ENCODE measurements around the gene PDIA3.
A peak's percentile ranks its signal among the peaks of the same experiment; 100 is the strongest.
"Not testable (repeated sequence)": the region's sequence is repeated elsewhere in the genome, so short reads cannot be mapped to it uniquely, and the experiment has no call there.

The PDIA3 gene

GRCh38 chr15:43746245-43746902, at the start of gene PDIA3:
Gene PDIA3, plus strand, starts transcription at chr15:43746438. Its CDS starts 102 bp downstream, at chr15:43746540.
- peak; percentile 59 to 74 (median 72) for DNase-seq

DNA sequence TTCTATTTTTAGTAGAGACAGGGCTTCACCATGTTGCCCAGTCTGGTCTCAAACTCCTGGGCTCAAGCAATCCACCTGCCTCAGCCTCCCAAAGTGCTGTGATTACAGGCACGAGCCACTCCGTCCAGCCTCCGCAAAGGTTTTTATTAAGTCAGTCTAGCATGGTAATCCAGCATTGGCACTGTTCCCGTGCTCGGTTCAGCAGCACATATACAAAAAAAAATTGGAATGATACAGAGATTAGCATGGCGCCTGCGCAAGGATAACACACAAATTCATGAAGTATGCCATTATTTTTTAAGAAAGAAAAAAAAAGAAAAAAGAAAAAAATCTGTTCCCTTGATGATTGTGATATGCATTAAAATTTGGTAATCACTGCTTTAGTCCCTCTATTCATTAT, 44.1 kb upstream of the PDIA3 start:
- no peak for DNase-seq

- no peak for DNase-seq
Measured at GRCh38 chr15:43702701-43703424, 43.4 kb upstream of the PDIA3 start.

DNA sequence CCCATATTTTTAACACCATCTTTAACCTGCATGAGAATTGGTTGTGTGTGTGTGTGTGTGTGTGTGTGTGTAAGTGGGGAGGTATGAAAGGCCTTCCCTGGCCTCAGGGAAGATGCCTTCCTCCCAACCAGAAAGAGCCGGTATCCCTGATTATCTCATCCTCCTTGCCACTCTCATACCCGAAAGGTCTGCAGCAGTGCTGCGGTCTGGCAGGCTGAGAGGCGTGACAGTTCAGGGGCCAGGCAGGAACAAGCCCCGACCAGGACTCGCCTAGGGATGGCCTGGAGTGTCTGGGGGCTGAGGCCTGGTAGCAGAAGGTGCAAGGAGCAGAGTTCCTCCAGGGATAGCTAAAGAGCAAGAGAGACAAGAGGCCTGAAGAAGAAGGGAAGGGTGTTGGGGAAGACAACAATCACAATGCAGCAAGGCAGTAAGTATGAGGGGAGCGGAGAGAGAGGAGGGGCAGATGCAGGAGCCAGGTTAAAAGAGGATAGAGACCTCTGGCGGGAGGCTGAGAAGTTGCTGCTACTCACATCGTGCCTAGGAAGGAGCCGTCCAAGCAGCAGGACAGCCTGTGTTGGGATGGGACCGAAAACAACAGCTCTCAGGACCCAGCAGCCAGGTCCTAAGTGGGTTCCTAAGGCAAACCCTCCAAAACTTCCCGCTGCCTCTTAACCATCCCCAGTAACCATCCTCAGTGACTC, 35.7 kb upstream of the PDIA3 start:
- not testable (repeated sequence) for DNase-seq

DNA sequence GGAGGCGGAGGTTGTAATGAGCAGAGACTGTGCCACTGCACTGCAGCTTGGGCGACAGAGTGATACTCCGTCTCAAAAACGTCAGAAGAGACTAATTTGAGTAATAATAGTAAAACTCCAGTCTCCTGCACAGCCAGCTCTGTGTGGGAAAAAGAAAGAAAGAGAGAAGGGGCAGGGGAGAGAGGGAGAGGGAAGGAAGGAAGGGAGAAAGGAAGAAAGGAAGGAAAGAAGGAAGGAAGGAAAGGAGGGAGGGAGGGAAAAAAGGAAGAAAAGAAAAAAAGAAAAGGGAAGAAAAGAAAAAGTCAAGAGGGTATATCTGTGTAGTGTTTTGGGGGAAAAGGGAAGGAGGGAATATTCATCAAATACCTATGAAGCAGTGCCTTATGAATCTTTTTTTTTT, 23.1 kb upstream of the PDIA3 start:
- DNase-seq = no peak

DNA sequence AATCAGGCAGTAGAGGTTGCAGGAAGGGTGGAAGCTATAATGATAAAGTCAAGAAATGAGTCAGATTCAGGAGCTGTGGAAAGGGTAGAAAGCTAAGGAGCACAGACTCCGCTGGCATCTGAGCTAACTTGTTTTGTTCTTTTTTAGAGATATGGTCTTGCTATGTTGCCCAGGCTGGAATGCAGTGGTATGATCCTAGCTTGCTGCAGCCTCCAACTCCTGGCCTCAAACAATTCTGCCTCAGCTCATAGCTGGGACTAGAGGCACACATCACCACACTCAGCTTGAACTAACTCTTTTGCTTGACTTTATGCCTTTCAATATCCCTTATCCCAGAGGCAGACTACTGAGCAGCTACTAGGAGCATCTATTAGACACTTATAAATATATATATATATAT, 19.9 kb upstream of the PDIA3 start:
- DNase-seq = not testable (repeated sequence)

DNA sequence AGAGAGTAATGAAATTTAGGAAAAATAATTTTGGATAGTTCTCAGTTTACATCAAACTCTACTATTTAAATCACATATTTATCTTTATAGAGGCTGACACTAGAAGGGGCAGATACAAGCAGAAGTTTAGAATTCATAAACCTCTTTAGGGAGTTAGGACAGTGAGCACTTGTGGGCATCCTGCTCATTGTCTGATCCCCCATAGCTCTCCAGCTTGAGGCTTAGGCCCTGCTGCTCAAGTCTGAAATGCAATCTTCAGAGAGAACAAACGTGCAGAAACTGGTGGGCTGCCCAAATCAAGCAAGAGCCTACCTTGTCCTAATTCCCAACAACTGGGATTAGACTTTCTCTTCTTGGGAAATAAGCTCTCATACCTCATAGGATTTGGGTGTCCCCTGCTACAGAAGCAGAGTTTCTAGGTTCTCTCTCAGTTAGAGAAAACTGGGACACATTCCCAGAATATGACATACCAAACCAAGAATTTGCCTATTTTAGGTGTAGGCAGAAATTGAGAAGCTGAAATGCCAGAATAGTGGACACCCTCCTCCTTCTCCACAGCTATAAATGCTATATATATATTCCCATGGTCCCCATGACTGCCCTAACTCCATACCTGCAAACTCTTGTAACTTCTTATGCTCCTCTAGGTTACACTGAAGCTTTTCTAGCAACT, 18.0 kb upstream of the PDIA3 start:
- not testable (repeated sequence) for DNase-seq

GRCh38 chr15:43735416-43735815, 10.8 kb upstream of the PDIA3 start:
- DNase-seq = no peak

DNA sequence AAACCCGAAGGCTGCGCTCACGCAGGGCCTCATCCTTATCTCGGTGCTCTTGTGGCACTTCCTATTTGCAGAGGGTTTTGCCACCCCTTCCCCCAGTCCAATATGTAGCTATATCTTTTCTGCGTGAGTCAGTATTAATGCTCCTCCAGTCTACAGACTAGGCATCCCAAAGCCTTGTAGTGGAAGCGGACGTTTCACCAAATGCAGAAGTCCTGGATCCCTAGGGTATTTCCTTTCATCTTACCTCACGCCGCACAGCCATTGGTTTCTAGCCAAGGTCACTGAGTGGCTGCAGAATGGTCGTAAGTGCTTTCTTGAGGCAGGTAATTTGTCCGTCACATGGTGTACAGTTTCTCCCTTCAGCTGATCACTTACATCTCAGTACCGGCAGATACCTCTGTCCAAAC, 668 bp downstream of the PDIA3 start:
- not testable (repeated sequence) for DNase-seq

- no peak for DNase-seq
Measured at GRCh38 chr15:43748376-43748775, 2.1 kb downstream of the PDIA3 start.

GRCh38 chr15:43749690-43750345, 3.6 kb downstream of the PDIA3 start:
- DNase-seq = no peak

DNA sequence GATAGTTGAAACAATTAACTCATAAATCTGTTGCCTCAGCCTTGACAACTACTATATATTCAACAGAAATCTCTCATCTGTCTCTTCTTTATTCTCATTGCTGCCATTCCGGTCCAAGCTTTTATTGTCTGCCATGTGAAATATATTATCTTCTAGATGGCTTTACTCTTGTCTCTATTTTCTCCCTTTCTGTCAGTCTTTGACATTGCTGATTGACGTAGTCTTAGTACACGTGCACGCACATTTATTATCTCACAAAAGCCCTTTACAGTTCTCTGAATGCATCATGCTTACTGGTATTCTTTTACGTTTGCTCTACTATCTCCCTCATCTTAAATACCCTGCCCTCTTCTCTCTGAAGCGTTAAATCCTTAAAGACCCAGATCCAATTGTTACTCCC, 5.6 kb downstream of the PDIA3 start:
- no peak for DNase-seq

DNA sequence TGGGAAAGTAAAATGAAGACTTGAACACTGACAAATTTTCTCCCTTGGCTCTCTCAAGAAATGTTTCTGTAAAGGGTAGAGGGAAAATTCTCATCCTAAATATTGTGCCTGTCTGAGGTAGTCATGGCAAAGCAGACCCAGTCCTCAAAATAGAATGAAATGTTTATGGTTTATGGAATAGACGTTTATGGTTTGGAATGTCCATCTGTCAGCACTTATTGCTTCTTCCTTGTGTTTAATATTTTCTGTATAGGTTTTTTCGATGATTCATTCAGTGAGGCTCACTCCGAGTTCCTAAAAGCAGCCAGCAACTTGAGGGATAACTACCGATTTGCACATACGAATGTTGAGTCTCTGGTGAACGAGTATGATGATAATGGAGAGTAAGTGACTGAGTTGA, 16.6 kb downstream of the PDIA3 start:
- DNase-seq = no peak

GRCh38 chr15:43763819-43764446, 17.7 kb downstream of the PDIA3 start:
- DNase-seq = no peak

GRCh38 chr15:43769584-43770228, 23.5 kb downstream of the PDIA3 start:
- DNase-seq = peak in 1 of 4 experiments; percentile 45

DNA sequence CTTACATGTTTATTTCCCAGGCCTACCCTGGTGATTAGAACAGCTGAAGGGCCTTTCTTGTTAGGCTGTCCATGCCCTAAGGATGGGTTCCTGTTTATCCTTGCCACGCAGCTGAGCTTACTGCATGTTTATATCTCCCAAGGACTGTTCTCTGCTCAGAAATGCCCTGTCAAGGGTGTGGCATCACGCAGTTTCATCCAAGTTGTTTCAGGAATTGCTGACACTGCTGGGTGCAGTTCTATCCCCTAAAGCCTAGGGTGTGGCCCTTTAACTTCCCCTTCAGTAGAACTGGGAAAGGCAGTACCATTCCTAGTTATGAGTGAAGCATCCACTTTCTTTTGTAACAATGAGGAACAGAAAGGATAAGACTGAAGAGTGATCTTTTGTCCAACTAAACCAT, 25.6 kb downstream of the PDIA3 start:
- DNase-seq = no peak

GRCh38 chr15:43772624-43773023, 26.4 kb downstream of the PDIA3 start:
- DNase-seq = no peak

GRCh38 chr15:43774062-43774461, 27.8 kb downstream of the PDIA3 start:
- DNase-seq = no peak

DNA sequence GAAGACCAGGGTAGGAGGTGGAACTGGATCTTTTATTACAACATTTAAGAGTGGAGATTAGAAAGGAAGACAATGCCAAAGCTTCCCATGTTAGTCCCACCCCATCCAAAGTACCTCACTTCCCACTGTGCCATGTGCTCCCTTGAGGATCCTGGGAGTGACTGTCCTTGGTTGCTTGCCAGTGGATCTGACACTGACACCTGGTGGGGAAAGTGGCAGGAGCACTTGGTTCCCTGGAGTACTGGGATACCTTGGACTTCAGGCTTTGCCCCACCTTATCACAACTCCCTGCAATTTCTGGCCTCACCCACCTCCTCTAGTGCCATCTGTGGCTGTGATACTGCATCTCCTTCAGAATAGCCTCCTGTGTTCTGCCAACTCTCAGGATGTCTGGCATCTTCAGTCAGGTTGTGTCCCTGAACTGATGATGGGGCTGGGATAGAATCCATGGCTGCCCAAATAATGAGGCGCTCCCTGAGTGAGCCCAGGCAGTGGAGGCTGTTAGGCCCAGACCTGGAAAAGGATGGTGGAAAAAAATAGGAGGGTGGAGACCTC, 29.2 kb downstream of the PDIA3 start:
- DNase-seq = no peak

DNA sequence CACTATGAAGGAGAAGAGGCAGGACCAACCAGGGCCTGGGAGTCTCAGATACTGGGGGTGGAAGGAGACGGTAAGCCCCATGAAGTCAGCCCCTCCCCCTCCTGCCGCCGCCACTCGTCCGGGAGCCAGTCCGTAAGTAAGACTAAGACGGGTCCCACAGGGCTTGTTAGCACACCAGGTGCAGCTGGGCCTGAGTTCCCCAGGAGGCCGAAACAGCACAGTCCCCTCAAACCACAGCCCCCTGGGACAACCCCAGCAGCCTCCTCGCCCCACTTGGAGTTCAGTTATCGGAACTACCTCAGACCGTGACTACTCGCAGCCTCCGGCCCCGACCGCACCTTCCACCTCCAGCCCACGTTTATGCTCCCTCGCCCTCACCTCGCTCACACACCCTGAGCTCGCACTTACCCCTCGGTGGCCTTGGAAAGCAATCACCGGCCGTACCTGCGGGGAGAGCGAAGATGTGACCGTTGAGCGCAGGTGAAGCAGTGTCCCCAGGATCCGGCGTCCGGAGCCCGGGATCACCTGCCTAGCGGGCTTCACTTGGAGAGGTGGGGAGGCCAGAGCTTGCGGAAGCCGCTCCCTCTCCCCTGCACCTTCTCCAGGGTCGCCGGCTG, 30.0 kb downstream of the PDIA3 start:
- DNase-seq = peak in 1 of 4 experiments; percentile 6

GRCh38 chr15:43776718-43777266, 30.6 kb downstream of the PDIA3 start, which contains the start of gene ELL3:
Gene ELL3, minus strand, starts transcription at chr15:43776966. Its CDS starts 65 bp downstream, at chr15:43776901.
- peak; percentile 47 to 80 (median 59) for DNase-seq

Measured in activated naive CD4-positive, alpha-beta T cell (primary cell).